COLO668 (cell line): Measurements from ENCODE around the gene RALGAPA2.
A peak's percentile ranks its signal among the peaks of the same experiment; 100 is the strongest.

Experiments
- DNase-seq: peaks from one replicate; lab custom pipeline; 2025; ENCODE audit not compliant: unreplicated experiment; lab: John Stamatoyannopoulos, UW

Gene RALGAPA2

DNA sequence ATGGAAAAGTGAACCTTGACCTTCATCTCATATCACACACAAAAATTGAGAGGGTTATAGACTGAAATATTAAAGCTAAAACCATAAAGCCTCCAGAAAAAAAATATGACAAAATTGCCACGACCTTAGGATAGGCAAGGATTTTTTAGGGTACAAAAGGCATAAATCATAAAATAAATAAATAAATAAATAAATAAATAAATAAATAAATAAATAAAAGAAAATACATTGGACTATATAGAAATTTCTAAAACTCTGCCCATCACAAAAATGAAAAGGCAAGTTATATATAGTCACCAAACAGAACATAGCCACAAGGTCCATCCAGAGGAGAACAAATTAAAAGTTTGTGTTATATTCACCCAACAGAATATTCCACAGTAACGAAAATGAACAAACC lies 235.9 kb downstream of the RALGAPA2 start:
- DNase-seq, result no peak

DNA sequence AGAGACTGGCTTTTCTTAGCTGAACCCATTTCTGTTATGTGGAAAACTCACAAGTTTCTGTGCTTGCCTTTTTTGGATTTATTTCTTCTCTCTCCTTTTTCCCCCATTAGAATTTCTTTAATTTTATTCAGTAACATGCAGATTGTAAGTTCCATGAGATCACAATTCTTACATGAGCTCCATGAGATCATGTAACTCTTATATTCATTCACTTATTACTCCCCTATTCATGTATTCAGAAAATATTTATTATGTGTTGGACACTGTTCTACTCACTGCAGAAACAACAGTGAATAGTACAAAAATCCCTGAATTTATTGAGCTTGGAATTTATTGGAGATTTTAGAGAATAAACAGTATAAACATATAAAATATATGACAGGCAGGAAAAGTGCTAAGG lies 238.8 kb downstream of the RALGAPA2 start:
- DNase-seq, result no peak

DNA sequence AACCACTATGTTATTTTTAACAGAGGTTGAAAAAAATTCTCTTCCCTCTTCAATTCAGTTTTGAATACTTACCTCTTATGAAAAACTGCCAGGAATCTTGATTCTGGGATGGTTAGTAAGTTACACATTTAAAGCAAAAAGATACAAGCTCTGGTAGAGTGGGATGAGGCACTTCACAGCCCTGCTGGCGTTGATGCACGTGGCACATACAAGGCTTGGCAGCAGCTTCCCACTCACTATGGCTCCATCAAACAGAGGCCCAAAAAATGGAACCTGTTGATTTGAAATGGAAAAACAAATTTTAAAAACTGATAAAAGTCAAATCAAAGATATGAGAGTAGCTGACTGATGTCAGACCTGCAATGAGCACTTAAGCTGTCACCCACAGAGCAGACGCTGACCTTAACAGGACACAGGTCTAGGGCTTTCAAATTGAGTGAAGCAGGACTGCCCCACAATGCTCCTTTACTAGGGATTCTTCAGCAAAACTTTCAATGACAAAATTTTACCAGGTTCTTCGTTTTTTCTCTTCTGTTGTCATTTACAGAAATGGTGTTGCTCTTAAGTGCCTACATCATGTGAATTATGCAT lies 239.7 kb downstream of the RALGAPA2 start:
- no peak for DNase-seq

DNA sequence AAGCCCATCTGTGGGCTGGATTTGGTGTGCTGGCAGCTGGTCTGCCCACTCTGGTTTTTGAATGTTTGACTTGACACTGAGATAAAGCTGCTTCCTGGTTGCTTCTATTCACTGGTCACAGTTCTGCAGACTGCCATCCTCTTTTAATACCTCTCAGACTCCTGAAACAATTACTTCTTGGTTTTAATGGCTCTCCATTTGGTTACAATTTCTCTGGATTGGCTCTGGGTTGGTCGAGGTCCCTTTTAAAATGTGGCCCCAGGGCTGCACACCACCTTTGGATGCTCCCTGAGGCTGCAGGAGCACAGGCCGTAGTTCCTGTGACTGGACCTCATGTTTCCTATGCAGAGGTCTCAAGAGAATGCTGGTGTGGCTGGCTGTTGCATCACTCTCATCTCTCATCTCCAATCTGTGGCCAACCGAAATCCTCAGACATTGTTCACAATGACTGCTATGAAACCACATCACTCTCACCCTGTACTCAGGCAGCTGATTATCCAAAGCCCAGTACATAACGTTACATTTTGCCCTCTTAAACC lies 246.0 kb downstream of the RALGAPA2 start:
- DNase-seq, result no peak

DNA sequence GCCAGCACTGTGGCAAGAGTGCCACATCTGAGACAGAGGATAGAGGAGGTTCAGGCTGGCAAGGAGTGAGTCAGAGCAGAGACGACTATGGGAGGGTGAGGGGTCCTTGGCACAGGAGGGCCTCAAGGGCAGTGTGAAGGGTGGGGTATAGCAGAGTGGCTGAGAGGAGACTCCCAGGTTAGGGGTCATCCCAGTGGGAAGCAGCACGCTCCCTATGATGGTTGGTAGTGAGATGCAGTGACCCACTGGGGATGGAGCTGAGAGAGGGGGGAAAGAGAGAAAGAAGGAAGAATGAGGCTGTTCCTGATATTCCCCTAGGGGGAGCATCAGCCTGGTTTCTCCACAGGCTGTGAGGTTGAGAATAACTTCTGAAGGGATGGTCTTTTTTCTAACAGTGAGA lies 247.2 kb downstream of the RALGAPA2 start:
- no peak for DNase-seq

DNA sequence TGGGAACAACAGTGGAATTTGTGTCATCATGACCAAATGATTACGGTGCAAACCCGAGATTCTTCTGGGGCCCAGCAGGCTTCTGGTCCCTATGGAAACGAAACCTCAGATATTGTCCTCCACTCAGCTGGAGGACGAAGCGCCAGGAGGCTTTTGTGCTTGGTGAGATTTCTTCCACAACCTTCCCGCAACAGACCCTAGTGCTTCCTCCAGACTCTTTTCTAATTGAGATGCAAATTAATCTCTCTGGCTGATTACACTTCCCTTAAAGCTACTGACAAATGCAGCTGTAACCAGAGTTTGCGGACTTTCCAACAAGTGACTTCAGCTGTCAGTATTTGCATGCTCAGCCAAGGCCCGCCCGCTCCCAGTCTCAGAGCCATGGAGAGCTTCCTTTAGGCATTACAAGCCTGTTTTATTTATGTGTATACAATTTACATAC lies 248.5 kb downstream of the RALGAPA2 start:
- peak; percentile 81 for DNase-seq

DNA sequence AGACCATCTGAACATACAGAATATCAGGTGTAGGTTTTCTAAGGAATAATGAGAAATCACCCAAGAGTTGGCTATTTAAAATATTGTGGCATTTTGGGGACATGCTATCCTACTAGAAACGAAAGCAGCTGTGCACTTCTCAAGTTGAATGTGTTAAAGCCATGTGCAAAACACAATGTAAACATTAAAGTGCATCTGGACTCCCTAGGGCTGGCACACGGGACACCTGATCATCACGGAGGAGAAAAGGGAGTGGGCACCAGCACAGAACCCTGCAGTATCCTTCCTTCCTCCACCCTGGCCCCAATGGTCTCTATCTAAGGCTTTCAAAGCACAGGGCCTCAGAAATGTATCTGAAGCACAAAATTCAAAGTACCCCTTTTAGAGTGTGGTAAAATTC lies 250.3 kb downstream of the RALGAPA2 start:
- peak; percentile 54 for DNase-seq

DNA sequence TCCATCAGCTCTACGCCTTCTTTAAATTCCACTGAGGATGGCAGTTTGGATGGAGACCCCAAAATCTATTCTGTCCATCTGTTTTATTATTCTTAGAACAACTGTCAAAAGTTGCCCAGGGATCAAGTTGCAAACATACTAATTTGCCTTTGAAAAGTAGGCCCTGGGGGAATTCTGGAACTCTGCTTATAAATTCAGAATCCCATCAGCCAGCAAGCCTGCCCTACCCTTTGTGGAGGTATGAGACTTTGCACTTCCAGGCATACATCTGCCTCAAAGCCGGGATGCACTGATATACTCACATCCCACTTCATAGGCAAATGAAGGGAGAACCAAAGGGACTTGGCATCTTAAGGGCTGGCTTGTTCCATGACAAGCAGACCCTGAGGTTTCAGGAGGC lies 250.9 kb downstream of the RALGAPA2 start:
- DNase-seq, result no peak

DNA sequence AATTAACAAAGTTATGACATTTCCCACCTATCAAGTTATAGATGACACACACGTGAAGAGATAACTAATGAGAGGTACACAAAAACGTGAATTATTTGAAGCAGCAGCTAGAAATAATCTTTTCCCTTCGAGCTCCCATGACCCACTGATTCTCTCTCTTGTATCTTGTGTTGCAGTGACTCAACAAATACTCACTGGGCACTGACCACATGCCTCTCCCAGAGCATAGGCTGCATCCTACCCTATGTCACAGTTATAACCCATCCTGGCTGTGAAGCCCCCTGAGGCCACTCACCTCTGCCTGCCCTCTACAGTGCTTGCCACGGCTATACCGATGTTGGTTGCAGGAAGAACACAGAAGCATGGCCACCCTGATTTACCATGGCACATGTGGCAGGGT lies 252.7 kb downstream of the RALGAPA2 start:
- no peak for DNase-seq

DNA sequence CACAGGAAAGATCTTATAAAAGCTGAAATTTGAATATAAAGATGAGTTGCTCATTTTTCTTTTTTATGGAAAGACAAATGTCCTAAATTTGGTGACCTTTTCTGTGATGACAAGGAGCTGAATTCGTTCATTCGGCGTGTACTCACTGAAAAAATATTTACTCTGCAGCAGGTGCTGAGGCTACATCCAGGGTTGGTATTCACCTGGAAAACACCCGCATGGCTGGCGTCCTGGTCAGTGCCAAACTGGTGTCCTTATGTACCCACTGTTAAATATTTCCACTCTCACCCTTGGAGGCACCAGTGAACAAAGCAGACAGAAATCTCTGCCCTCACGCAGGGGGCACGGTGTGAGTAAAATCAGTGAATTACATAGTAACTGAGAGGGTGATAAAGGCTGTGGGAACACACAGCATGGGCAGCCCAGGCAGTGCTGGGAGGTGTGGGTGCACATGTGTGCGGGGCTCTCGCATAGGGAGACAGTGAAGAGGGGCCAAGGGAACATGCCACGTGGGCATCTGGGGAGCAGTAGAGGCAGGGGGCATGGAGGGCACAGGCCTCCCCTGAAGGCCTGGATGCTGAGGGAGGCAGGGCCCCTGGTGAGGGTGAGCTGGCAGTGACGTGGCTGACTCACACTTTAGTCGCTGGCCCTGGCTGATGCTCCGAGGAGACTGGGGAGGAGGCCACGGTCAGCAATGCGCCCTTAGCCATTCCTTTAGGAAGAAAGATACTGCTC lies 254.9 kb downstream of the RALGAPA2 start:
- DNase-seq, result peak; percentile 78

DNA sequence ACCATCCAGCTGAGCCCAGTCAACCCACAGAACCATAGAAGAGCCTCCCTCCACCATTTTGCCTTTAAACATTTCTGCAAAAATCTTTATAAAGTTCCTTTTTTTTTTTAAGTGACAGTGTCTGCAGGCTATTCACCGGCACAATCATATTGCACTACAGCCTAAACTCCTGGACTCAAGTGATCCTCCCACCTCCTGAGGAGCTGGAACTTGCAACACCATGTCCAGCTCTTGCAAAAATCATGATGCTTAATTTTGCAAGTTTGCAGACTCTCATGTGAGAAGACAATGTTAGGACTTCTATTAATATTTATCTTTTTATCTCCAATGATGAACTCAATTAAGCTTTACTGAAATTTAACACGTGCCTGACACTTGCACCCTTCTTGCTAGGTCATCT lies 255.7 kb downstream of the RALGAPA2 start:
- no peak for DNase-seq

DNA sequence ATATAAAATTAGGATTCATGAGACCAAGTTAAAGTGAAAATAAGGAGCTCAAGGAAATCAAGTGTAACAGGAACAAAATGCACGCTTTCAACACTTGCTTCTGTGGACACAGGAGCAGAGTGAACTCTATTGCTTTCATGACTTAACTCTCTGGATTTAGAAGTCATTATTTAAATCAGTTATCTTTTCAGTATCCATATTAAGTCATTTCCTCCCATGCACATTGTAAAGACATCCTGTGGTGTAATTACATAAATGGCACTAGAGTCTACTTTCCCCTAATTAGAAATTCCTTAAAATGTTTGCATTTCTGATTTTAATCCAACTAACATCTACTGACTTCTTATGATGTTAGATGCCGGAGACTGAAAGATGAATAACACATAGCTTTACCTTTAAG lies 256.5 kb downstream of the RALGAPA2 start:
- no peak for DNase-seq

DNA sequence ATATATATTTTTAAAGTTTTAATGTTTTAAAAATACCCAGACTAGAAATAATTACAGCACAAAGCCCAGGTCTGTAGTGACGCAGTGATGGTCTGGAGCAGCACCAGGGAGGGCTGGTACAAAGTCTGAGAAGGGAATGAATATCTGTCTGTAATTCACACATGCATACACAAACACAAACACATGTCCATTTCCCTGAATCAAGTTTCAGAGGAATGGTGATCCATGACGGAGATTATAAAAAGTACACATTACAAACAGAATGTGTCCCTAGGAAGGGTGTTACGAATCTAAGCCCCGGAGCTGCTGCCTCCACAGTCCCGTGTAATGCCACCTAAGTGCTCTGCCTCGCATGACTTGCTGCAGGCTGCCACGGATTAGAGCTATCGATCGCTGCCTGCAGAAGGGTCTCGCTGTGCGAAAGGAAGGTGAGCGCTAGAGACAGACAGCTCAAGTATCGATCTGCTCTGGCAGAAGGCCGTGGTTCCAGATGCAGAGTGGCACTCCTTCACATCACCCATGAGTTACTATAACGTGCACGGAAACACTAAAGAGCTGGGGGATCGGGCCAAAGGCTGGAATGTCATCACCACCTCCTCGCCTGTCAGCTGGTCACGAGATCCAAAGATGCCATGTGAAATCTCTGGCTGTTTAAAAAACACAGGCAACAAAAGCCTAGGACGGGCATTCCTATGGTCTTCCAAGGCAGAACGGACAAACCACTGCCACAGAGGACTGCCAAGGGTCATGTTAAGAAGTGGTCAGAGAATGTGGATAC lies 257.4 kb downstream of the RALGAPA2 start:
- peak; percentile 88 for DNase-seq

DNA sequence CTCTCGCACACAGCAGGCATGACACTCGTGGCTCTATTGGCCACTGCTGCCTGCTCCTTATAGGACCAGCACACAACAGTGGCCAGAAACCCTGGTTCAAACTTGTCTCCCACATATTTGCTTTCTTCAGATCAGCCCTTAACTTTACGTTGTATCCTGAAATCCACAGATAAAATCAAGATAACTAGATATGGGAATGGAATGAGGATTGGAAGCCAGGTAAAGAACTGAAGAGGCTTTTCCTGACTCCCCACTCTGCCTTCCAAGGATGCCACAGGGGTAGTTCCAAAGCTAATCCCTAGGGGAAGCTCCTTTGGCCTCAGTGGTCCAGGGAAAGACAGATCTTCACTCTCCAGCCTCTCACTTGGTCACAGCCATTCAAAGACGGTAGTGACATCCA lies 258.1 kb downstream of the RALGAPA2 start:
- DNase-seq, result no peak

DNA sequence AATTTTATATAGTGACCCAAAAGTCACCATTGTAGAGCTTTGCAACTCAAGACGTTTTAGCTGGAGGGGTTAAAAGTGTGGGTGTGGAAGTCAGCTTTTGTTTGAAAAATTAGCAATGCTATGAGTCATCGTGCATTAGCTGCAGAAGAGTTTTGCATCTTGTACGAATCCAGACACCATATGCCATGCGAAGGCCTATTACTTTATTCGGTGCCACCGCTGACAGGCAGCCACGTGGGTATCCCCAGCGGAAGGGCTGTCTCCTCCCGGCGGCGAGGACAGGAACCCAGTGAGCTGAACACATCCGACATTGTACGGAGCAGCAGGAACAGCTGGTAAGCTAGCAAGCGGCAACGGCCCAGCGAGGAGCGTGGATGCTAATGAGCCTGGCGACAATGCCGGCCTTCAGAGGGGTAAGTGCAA lies 260.2 kb downstream of the RALGAPA2 start:
- peak; percentile 74 for DNase-seq

DNA sequence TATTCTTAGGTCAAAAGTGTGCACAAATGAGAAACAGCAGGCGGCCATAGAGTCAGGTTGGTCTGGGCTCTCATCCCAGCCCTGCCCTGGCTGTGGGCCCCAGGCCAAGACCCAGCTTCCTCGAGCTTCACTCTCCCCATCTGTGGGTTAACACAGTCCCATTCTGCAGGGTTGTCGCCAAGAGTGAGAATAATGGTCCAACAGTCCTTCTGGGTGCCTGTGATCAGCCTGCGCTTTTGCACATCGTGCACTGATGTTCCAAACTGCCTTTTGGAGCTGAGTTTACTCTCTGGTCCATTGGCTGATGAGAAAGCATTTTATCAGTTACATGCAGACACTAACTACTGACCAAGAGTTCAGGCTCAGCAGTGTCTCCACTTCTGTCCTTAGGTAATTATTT lies 261.9 kb downstream of the RALGAPA2 start:
- DNase-seq, result no peak

DNA sequence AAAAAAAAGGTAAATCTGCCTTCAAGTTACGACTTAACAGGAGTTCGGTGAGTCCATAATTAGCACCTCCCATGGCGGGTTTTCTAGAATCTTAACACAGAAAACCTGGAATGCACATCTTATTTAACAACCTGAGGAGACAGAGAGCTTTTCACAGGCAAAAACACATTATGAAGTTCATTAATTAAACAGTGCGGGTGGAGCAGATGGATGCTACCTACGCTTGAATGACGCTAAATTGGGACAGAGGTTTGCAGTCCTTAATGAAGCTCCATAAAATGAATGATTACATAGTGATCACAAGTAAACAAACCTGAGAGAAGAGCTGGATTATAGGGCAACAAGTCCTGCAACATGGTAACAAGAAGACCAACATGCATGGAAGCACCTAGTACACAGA lies 263.6 kb downstream of the RALGAPA2 start:
- DNase-seq, result no peak

DNA sequence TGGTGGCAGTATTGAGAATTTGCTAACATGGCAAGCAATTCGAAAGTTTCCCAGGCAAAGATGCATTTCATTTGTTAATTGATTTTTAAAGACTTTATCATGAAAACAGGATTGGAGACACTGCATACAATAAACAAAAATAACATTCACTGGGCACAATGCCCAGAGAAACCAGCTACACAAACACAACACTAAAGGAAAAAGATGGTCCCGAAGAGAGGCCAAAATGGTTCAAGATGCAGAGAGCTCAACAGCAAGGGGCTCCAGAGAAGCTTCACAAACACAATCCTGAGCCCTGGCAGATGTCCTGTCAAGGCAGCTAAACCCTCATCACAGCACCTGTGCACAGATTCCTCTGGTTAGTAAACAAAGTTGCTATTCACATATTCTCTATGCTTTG lies 265.2 kb downstream of the RALGAPA2 start:
- no peak for DNase-seq

DNA sequence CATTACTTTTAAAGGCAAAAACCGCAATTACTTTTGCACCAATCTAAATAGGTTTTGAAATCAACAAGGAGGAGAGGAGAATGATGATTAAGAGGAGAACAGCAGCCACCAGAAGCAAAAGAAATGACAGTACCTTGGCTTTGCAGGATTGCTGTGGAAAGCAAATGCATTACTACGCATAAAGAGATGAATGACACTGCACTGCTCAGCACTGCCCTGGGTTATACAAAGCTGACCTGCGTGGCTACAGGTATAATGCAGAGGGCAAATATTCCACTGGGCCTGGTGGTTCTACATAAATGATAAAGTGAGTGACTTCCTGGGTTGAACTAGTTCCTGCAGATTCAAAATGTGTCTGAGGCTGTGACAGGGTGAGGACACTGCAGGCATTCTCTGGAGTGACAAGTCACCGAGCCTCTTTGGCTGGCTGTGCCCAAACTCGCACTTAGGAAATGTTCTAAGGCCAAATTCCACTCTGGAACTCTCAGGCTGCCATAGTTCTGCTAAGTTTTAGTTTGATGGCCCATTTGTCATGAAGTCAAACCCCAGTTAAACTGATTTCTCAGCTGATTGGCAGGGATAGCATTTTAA lies 265.9 kb downstream of the RALGAPA2 start:
- DNase-seq, result no peak

DNA sequence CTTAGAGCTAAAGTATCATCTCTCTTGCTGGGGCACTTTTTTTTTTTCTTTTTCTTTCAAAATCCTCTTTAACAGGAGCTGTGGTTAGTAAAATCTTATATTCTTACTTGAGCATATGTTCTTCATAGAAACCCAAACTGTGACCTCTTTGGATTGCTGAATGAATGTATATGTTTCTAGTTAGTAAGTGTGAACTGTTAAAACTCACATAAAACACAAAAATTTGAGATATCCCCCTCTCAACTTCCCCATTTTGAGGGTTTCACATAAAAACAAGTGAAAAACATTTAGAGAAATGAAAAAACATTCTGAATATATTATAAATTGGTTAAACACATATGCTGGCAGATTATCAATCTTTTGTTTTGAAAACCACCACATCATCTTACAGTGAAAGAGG lies 266.4 kb downstream of the RALGAPA2 start:
- no peak for DNase-seq

DNA sequence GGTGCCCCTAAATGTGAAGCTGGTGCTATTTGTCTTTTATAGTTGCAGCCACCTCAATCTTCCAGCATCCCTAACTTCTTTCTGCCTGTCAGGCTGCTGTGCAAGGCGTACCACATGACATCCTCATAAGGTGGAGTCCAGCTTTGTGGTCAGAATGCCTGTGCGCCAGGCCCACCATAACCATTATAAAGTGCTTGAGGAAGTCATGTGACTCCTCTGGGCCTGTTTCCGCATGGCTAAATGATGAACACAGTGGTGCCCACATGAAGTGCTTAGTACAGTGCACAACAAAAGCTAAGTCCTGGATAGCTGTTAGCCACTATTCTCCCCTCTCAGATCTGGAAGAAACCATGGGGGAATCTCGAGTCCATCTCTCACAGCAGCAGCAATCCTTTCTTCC lies 268.9 kb downstream of the RALGAPA2 start:
- no peak for DNase-seq

DNA sequence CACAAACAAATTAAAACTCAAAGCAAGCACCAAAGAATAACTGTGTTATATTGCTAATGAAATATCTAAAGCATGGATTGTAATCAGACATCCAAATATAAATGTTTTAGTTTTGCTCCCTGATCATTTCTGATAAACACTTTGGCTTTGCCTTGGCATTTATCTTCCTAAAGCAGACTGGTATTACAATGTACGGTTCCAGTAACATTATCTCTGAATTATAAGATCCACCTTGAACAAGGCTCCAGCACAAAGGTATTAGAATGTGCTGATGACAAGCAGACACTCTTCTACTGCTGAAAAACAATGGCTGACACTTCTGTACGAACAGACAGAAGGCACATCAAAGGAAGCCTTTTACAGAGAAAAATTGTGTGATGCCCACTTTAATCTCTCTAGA lies 270.0 kb downstream of the RALGAPA2 start:
- DNase-seq, result no peak
